AG04450 (cell line): ENCODE measurements around the gene CFAP161. TPM values are rescaled to one million over a fixed set of nuclear protein-coding genes. Genes with fewer than 3 reads are reported as not detected.
"Not testable (repeated sequence)": the region's sequence is repeated elsewhere in the genome, so short reads cannot be mapped to it uniquely, and the experiment has no call there.

Source experiments
- CTCF ChIA-PET: fragments of 300-600, 350-600 bp; formaldehyde crosslinking; extraction: SDS; loops from one replicate; lab custom pipeline; 2022; ENCODE audit warnings: antibody characterized with exemption, inconsistent platforms; lab: Charles Lee
- POLR2A ChIA-PET: fragments of 350-600 bp; formaldehyde crosslinking; extraction: SDS; loops from one replicate; lab custom pipeline; 2021; ENCODE audit warnings: antibody characterized with exemption, inconsistent platforms; lab: Yijun Ruan, JAX
- DNase-seq: peaks from one replicate; pipeline ENCODE4 v3.0.0-alpha.2; 2011; ENCODE audit warnings: low read depth, low spot score
- H3K27ac ChIP-seq: one replicate; pipeline ENCODE4 v1.5.1; 2012; ENCODE audit warnings: low read depth, low read length, control low read depth
- H3K27me3 ChIP-seq: one replicate; pipeline ENCODE4 v1.6.0; 2012; ENCODE audit warnings: low read length; ENCODE audit not compliant: control insufficient read depth, insufficient read depth
- H3K4me3 ChIP-seq: 2 replicates; pipeline ENCODE4 v1.5.1; 2011; ENCODE audit warnings: mild to moderate bottlenecking, low read depth, low read length, control low read depth
- H3K9me3 ChIP-seq: 2 replicates; pipeline ENCODE4 v1.5.1; 2012; ENCODE audit warnings: low read length; ENCODE audit not compliant: control insufficient read depth, insufficient read depth
- CTCF ChIP-seq: IDR thresholded peaks from 2 replicates; pipeline ENCODE4 v1.5.1; 2011; ENCODE audit warnings: low read depth, low read length, control low read depth, inconsistent platforms
- polyA plus RNA-seq: library from polyadenylated mRNA; depleted of rRNA; stranded (reverse); fragments of >200 nt; gene quantifications from 2 replicates; pipeline ENCODE4 v1.2.3, GENCODE V29; 2011

CFAP161 gene
- polyA plus RNA-seq, 1 experiment, result not detected

GRCh38 chr15:81155375-81156218, 21.5 kb downstream of the CFAP161 start:
- DNase-seq, result peak; percentile 46
- Histone ChIP-seq H3K4me3 (no peak overlapping the region), H3K9me3 (peaks cover 4% of the 10 kb centered on the region; the same call in 1 of the 2 replicates), H3K27ac (no peak overlapping the region), H3K27me3 (no peaks in the 10 kb centered on the region)
- TF ChIP-seq CTCF, result peak; percentile 77
- ChIA-PET CTCF (interaction anchor here (0.6 to 15.1 kb wide), 35 partner anchors 9 to 153 kb away, joined by 3 to 477 read pairs (median 4); partner anchors contain the start of gene CFAP161), POLR2A (interaction anchor here (1.0 to 1.4 kb wide), 4 partner anchors 9 to 111 kb away, joined by 3 to 6 read pairs (median 4); no protein-coding TSS in a partner anchor)

- no peak overlapping the region for H3K27ac ChIP-seq
- no peak for TF ChIP-seq CTCF
- no peaks in the 10 kb centered on the region for H3K27me3 ChIP-seq
- H3K9me3 ChIP-seq, result no peaks in the 10 kb centered on the region; the same call in 1 of the 2 replicates
- ChIA-PET CTCF (interaction anchor here (0.6 to 15.1 kb wide), 33 partner anchors 8 to 152 kb away, joined by 3 to 477 read pairs (median 4); partner anchors contain the start of gene CFAP161), POLR2A (interaction anchor here (1.0 to 1.4 kb wide), 3 partner anchors 8 to 33 kb away, joined by 3 to 5 read pairs (median 3); no protein-coding TSS in a partner anchor)
- no peak overlapping the region for H3K4me3 ChIP-seq
- DNase-seq, result no peak
Observed at GRCh38 chr15:81156324-81156723, 22.3 kb downstream of the CFAP161 start.

GRCh38 chr15:81157195-81157938, 23.3 kb downstream of the CFAP161 start:
- TF ChIP-seq CTCF, result no peak
- ChIA-PET POLR2A (no interaction called here), CTCF (interaction anchor here (1.0 to 15.1 kb wide), 6 partner anchors 9 to 109 kb away, joined by 3 to 477 read pairs (median 15); no protein-coding TSS in a partner anchor)
- no peak overlapping the region for H3K4me3 ChIP-seq
- peak; percentile 16 for DNase-seq
- peak overlapping the region; percentile 52 for H3K27ac ChIP-seq
- no peaks in the 10 kb centered on the region for H3K27me3 ChIP-seq
- no peaks in the 10 kb centered on the region for H3K9me3 ChIP-seq

- CTCF ChIA-PET, result interaction anchor here (0.7 to 15.1 kb wide), 5 partner anchors 26 to 109 kb away, joined by 3 to 477 read pairs (median 21); no protein-coding TSS in a partner anchor
Observed at GRCh38 chr15:81157939-81158223, 23.8 kb downstream of the CFAP161 start.

GRCh38 chr15:81158561-81158960, 24.5 kb downstream of the CFAP161 start:
- H3K4me3 ChIP-seq, DNase-seq, H3K27ac ChIP-seq, H3K9me3 ChIP-seq, POLR2A ChIA-PET, H3K27me3 ChIP-seq: not testable (repeated sequence)
- CTCF ChIA-PET, result interaction anchor here (0.6 to 3.6 kb wide), 4 partner anchors 108 to 921 kb away, joined by 3 to 33 read pairs (median 4); no protein-coding TSS in a partner anchor

More at GRCh38 chr15:81157939-81158223, 23.8 kb downstream of the CFAP161 start:
- H3K27me3 ChIP-seq, result no peaks in the 10 kb centered on the region
- H3K27ac ChIP-seq, result no peak overlapping the region
- DNase-seq, result no peak
- no peak overlapping the region for H3K4me3 ChIP-seq
- POLR2A ChIA-PET, result no interaction called here
- H3K9me3 ChIP-seq, result no peaks in the 10 kb centered on the region
- no peak for TF ChIP-seq CTCF
